Panc1 (cell line): Measurements from ENCODE around the gene AP1AR. TPM values are rescaled to one million over a fixed set of nuclear protein-coding genes. Genes with fewer than 3 reads are reported as not detected.

Experiments used
- ATAC-seq: fragments of 200-7000 bp; cut with Tn5 transposase; 2 replicates; pipeline ENCODE4 v1.9.1; 2020; ENCODE audit warnings: mild to moderate bottlenecking, moderate library complexity
- BruUV-seq: library from RNA; stranded (reverse); fragments of 400-500 nt; replicated peaks from 2 replicates; lab custom pipeline; 2021; lab: Mats Ljungman, UMichigan
- CTCF ChIA-PET: fragments of 300-600 bp; sonication (Branson Sonifier 250); formaldehyde crosslinking; loops from one replicate; lab custom pipeline; 2022; ENCODE audit warnings: antibody characterized with exemption; lab: Charles Lee
- POLR2A ChIA-PET: fragments of 300-600 bp; sonication (Branson Sonifier 250); formaldehyde crosslinking; loops from one replicate; lab custom pipeline; 2022; ENCODE audit warnings: antibody characterized with exemption; lab: Charles Lee
- DNase-seq: peaks from one replicate; pipeline ENCODE4 v3.0.0-alpha.2; 2010; ENCODE audit warnings: low read depth, low spot score
- H3K27ac ChIP-seq: 2 replicates; pipeline ENCODE4 v1.5.1; 2011; ENCODE audit warnings: mild to moderate bottlenecking, low read length, inconsistent platforms
- H3K27me3 ChIP-seq: fragments of 200-500 bp; sonication (Bioruptor generic); 2 replicates; pipeline ENCODE4 v1.6.0; 2014; ENCODE audit warnings: low read length, inconsistent platforms; ENCODE audit not compliant: control insufficient read depth, insufficient read depth
- H3K36me3 ChIP-seq: fragments of 200-500 bp; sonication (Bioruptor generic); 2 replicates; pipeline ENCODE4 v1.5.1; 2014; ENCODE audit warnings: inconsistent platforms, mild to moderate bottlenecking, low read length, moderate library complexity; ENCODE audit not compliant: control insufficient read depth, insufficient read depth
- H3K4me1 ChIP-seq: 2 replicates; pipeline ENCODE4 v1.5.1; 2011; ENCODE audit warnings: inconsistent platforms, mild to moderate bottlenecking, low read length, moderate library complexity; ENCODE audit not compliant: control insufficient read depth, insufficient read depth
- H3K4me3 ChIP-seq, 2 experiments: 2 replicates each; pipeline ENCODE4 v1.5.1; 2011 to 2012; ENCODE audit warnings: low read depth in 2 of 2, low read length in 2 of 2, mild to moderate bottlenecking in 2 of 2, inconsistent platforms in 1 of 2, moderate library complexity in 1 of 2
- H3K9me3 ChIP-seq: fragments of 200-500 bp; sonication (Bioruptor generic); 2 replicates; pipeline ENCODE4 v1.5.1; 2014; ENCODE audit warnings: low read depth, mild to moderate bottlenecking, inconsistent platforms, low read length, moderate library complexity; ENCODE audit not compliant: control insufficient read depth, insufficient read depth
- CTCF ChIP-seq: fragments of 450-650 bp; IDR thresholded peaks from 2 replicates; pipeline ENCODE4 v1.5.1; 2017; ENCODE audit warnings: mild to moderate bottlenecking
- POLR2AphosphoS5 ChIP-seq: IDR thresholded peaks from 2 replicates; pipeline ENCODE4 v1.6.1; 2012; ENCODE audit warnings: mild to moderate bottlenecking, low read depth, low read length, moderate library complexity
- SIN3A ChIP-seq: IDR thresholded peaks from 2 replicates; pipeline ENCODE4 v1.6.1; 2012; ENCODE audit warnings: low read depth, mild to moderate bottlenecking, low read length, moderate library complexity, borderline replicate concordance; ENCODE audit not compliant: insufficient read depth
- TCF7L2 ChIP-seq: IDR thresholded peaks from 2 replicates; pipeline ENCODE4 v1.6.1; 2011; ENCODE audit warnings: mild to moderate bottlenecking, low read depth, low read length, inconsistent platforms
- in situ Hi-C: cut with HindIII; loops from 2 replicates; pipeline ENCODE4 v1.10.0; 2016; ENCODE audit warnings: low sequenced_read_pairs, low pct_unique_long_range_greater_than_20kb
- intact Hi-C: fragments of 100-400 bp; cut with micrococcal nuclease; formaldehyde crosslinking; loops from one replicate; pipeline ENCODE4 v1.10.0; 2022; ENCODE audit not compliant: unreplicated experiment
- total RNA-seq: library from RNA; stranded (reverse); gene quantifications from one replicate; pipeline ENCODE4 v1.2.1, GENCODE V29; 2021; ENCODE audit not compliant: unreplicated experiment
- TF ChIP-seq, protein P1 (sequence below), 2 experiments: IDR thresholded peaks; 2 replicates each; pipeline ENCODE4 v1.6.1; 2011 to 2012; ENCODE audit warnings: low read depth in 2 of 2, control low read depth in 1 of 2, low read length in 1 of 2, mild to moderate bottlenecking in 1 of 2, moderate library complexity in 1 of 2; ENCODE audit not compliant: insufficient read depth in 1 of 2

AP1AR gene
- total RNA-seq, 1 experiment from 2014 or later: 18.9 TPM

- no peaks in the 10 kb centered on the region for H3K4me1 ChIP-seq
- H3K4me3 ChIP-seq: no peak overlapping the region
- DNase-seq (no peak), ATAC-seq (no peak)
- H3K36me3 ChIP-seq: no peaks in the 10 kb centered on the region
- no peaks in the 10 kb centered on the region for H3K27me3 ChIP-seq
- H3K27ac ChIP-seq: no peak overlapping the region
- in situ Hi-C loops: no loop called here
- BruUV-seq: no TSS peak
- POLR2A ChIA-PET: no interaction called here
- TF ChIP-seq, protein P1, sequence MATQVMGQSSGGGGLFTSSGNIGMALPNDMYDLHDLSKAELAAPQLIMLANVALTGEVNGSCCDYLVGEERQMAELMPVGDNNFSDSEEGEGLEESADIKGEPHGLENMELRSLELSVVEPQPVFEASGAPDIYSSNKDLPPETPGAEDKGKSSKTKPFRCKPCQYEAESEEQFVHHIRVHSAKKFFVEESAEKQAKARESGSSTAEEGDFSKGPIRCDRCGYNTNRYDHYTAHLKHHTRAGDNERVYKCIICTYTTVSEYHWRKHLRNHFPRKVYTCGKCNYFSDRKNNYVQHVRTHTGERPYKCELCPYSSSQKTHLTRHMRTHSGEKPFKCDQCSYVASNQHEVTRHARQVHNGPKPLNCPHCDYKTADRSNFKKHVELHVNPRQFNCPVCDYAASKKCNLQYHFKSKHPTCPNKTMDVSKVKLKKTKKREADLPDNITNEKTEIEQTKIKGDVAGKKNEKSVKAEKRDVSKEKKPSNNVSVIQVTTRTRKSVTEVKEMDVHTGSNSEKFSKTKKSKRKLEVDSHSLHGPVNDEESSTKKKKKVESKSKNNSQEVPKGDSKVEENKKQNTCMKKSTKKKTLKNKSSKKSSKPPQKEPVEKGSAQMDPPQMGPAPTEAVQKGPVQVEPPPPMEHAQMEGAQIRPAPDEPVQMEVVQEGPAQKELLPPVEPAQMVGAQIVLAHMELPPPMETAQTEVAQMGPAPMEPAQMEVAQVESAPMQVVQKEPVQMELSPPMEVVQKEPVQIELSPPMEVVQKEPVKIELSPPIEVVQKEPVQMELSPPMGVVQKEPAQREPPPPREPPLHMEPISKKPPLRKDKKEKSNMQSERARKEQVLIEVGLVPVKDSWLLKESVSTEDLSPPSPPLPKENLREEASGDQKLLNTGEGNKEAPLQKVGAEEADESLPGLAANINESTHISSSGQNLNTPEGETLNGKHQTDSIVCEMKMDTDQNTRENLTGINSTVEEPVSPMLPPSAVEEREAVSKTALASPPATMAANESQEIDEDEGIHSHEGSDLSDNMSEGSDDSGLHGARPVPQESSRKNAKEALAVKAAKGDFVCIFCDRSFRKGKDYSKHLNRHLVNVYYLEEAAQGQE (IDR thresholded peaks at IDR 0.05; ENCODE audit: insufficient read depth in 1 of 2, low read depth in 2 of 2, low read length in 1 of 2): no peak
- TF ChIP-seq POLR2AphosphoS5: no peak
- no peak for TF ChIP-seq TCF7L2
- no peak for TF ChIP-seq SIN3A
- TF ChIP-seq CTCF: no peak
- CTCF ChIA-PET: no interaction called here
- H3K9me3 ChIP-seq: no peaks in the 10 kb centered on the region
- intact Hi-C loops: no loop called here
Measured at GRCh38 chr4:112190684-112191083, 40.9 kb upstream of the AP1AR start.

GRCh38 chr4:112196461-112196860 lies 35.1 kb upstream of the AP1AR start:
- no peak for DNase-seq
- no peaks in the 10 kb centered on the region for H3K9me3 ChIP-seq
- POLR2A ChIA-PET: no interaction called here
- BruUV-seq: no TSS peak
- no peaks in the 10 kb centered on the region for H3K4me1 ChIP-seq
- ATAC-seq: no peak
- in situ Hi-C loops: no loop called here
- intact Hi-C loops: no loop called here
- H3K4me3 ChIP-seq: no peak overlapping the region
- H3K27ac ChIP-seq: no peak overlapping the region
- no peaks in the 10 kb centered on the region for H3K27me3 ChIP-seq
- no peak for TF ChIP-seq POLR2AphosphoS5
- TF ChIP-seq, protein P1 (IDR thresholded peaks at IDR 0.05; ENCODE audit: insufficient read depth in 1 of 2, low read depth in 2 of 2, low read length in 1 of 2): no peak
- no peak for TF ChIP-seq CTCF
- no peak for TF ChIP-seq SIN3A
- TF ChIP-seq TCF7L2: no peak
- H3K36me3 ChIP-seq: no peaks in the 10 kb centered on the region
- CTCF ChIA-PET: no interaction called here
